ENCODE data around the gene LRIG1.

GRCh38 chr3:66482018-66482404, 18.8 kb downstream of the LRIG1 start:
- no peak for TF ChIP-seq CTCF (IDR thresholded peaks at IDR 0.05; ENCODE audit: low read depth, low read length)
- TF ChIP-seq EZH2phosphoT487 (IDR thresholded peaks at IDR 0.05; ENCODE audit: low read depth) = no peak

All from OCI-LY3 (cell line).